HEK293 (cell line): ENCODE data around the gene F2.

ENCODE experiments used
- CTCF ChIA-PET: fragments of 350-600 bp; formaldehyde crosslinking; extraction: SDS; loops from one replicate; lab custom pipeline; 2021; ENCODE audit warnings: antibody characterized with exemption; lab: Yijun Ruan, JAX
- POLR2A ChIA-PET: fragments of 300-600 bp; formaldehyde crosslinking; extraction: SDS; loops from one replicate; lab custom pipeline; 2020; ENCODE audit warnings: antibody characterized with exemption, inconsistent platforms; lab: Yijun Ruan, JAX
- H3K27ac ChIP-seq: fragments of 200-500 bp; sonication (Bioruptor generic); 2 replicates; pipeline ENCODE4 v1.5.1; 2014; ENCODE audit warnings: low read depth, low read length, control low read depth, inconsistent platforms; ENCODE audit errors: extremely low read depth
- H3K36me3 ChIP-seq, 2 experiments: fragments of 200-500 bp in 1 of 2; sonication (Bioruptor generic) in 1 of 2; 1 replicate in 1 of 2; 2 replicates in 1 of 2; pipeline ENCODE4 v1.5.1; 2014 to 2017; ENCODE audit warnings: inconsistent platforms in 2 of 2, low read length in 2 of 2; ENCODE audit not compliant: control insufficient read depth in 2 of 2, insufficient read depth in 1 of 2
- H3K4me1 ChIP-seq: fragments of 200-500 bp; sonication (Bioruptor generic); 2 replicates; pipeline ENCODE4 v1.5.1; 2014; ENCODE audit warnings: mild to moderate bottlenecking, low read length, inconsistent platforms; ENCODE audit not compliant: control insufficient read depth, insufficient read depth
- H3K4me3 ChIP-seq: 2 replicates; pipeline ENCODE4 v1.5.1; 2011; ENCODE audit warnings: low read depth, mild to moderate bottlenecking, control low read depth, low read length, moderate library complexity
- H3K9me3 ChIP-seq: fragments of 200-500 bp; sonication (Bioruptor generic); 2 replicates; pipeline ENCODE4 v1.5.1; 2014; ENCODE audit warnings: low read depth, low read length, inconsistent platforms; ENCODE audit not compliant: control insufficient read depth, insufficient read depth
- EGR2 ChIP-seq: fragments of 450-650 bp; formaldehyde crosslinking; IDR thresholded peaks from 2 replicates; pipeline ENCODE4 v1.5.1; 2016; ENCODE audit warnings: low read depth, missing biosample characterization, missing genetic modification characterization
- GLI4 ChIP-seq: fragments of 450-650 bp; formaldehyde crosslinking; IDR thresholded peaks from 2 replicates; pipeline ENCODE4 v1.5.1; 2016; ENCODE audit warnings: missing biosample characterization, missing genetic modification characterization
- HOXC10 ChIP-seq: sonication (generic); formaldehyde crosslinking; IDR thresholded peaks from 2 replicates; pipeline ENCODE4 v1.8.1; 2023; ENCODE audit warnings: mild to moderate bottlenecking, missing genetic modification reagents
- MYNN ChIP-seq: fragments of 450-650 bp; formaldehyde crosslinking; IDR thresholded peaks from 2 replicates; pipeline ENCODE4 v1.5.1; 2016; ENCODE audit warnings: missing biosample characterization, missing genetic modification characterization, borderline replicate concordance
- PATZ1 ChIP-seq: fragments of 450-650 bp; formaldehyde crosslinking; IDR thresholded peaks from 2 replicates; pipeline ENCODE4 v1.5.1; 2016; ENCODE audit warnings: missing biosample characterization, missing genetic modification characterization
- REPIN1 ChIP-seq: fragments of 450-650 bp; formaldehyde crosslinking; IDR thresholded peaks from 2 replicates; pipeline ENCODE4 v1.5.1; 2017; ENCODE audit warnings: missing biosample characterization, missing genetic modification characterization, low read depth
- SP7 ChIP-seq: fragments of 450-650 bp; formaldehyde crosslinking; IDR thresholded peaks from 2 replicates; pipeline ENCODE4 v1.5.1; 2016; ENCODE audit warnings: missing biosample characterization, missing genetic modification characterization
- ZBTB26 ChIP-seq: fragments of 450-650 bp; formaldehyde crosslinking; optimal IDR thresholded peaks from 2 replicates; pipeline ENCODE3; 2016; ENCODE audit warnings: missing biosample characterization, mild to moderate bottlenecking, missing genetic modification characterization
- ZBTB7A ChIP-seq: fragments of 450-650 bp; formaldehyde crosslinking; IDR thresholded peaks from 2 replicates; pipeline ENCODE4 v1.5.1; 2016; ENCODE audit warnings: low read depth, missing biosample characterization, missing genetic modification characterization
- ZFP41 ChIP-seq: fragments of 450-650 bp; formaldehyde crosslinking; IDR thresholded peaks from 2 replicates; pipeline ENCODE4 v1.5.1; 2016; ENCODE audit warnings: missing biosample characterization, missing genetic modification characterization, borderline replicate concordance
- ZIC2 ChIP-seq: fragments of 450-650 bp; formaldehyde crosslinking; IDR thresholded peaks from 2 replicates; pipeline ENCODE4 v1.5.1; 2016; ENCODE audit warnings: missing biosample characterization, missing genetic modification characterization
- ZNF132 ChIP-seq: fragments of 450-650 bp; formaldehyde crosslinking; IDR thresholded peaks from 2 replicates; pipeline ENCODE4 v1.5.1; 2017; ENCODE audit warnings: missing biosample characterization, missing genetic modification characterization, borderline replicate concordance
- ZNF155 ChIP-seq: fragments of 450-650 bp; formaldehyde crosslinking; IDR thresholded peaks from 2 replicates; pipeline ENCODE4 v1.5.1; 2016; ENCODE audit warnings: missing biosample characterization, missing genetic modification characterization
- ZNF184 ChIP-seq: fragments of 450-650 bp; IDR thresholded peaks from 2 replicates; pipeline ENCODE4 v1.5.1; 2018; ENCODE audit warnings: missing biosample characterization, mild to moderate bottlenecking, missing genetic modification characterization
- ZNF26 ChIP-seq: fragments of 450-650 bp; formaldehyde crosslinking; IDR thresholded peaks from 2 replicates; pipeline ENCODE4 v1.5.1; 2016; ENCODE audit warnings: missing biosample characterization, missing genetic modification characterization
- ZNF266 ChIP-seq: fragments of 450-650 bp; formaldehyde crosslinking; IDR thresholded peaks from 2 replicates; pipeline ENCODE4 v1.5.1; 2016; ENCODE audit warnings: missing biosample characterization, missing genetic modification characterization, low read depth
- ZNF292 ChIP-seq: fragments of 450-650 bp; formaldehyde crosslinking; IDR thresholded peaks from 2 replicates; pipeline ENCODE4 v1.5.1; 2016; ENCODE audit warnings: low read depth, missing biosample characterization, missing genetic modification characterization, borderline replicate concordance
- ZNF311 ChIP-seq: fragments of 450-650 bp; formaldehyde crosslinking; IDR thresholded peaks from 2 replicates; pipeline ENCODE4 v1.5.1; 2017; ENCODE audit warnings: missing biosample characterization, missing genetic modification characterization, borderline replicate concordance
- ZNF398 ChIP-seq: fragments of 450-650 bp; formaldehyde crosslinking; IDR thresholded peaks from 2 replicates; pipeline ENCODE4 v1.5.1; 2017; ENCODE audit warnings: missing biosample characterization, missing genetic modification characterization
- ZNF48 ChIP-seq: fragments of 450-650 bp; formaldehyde crosslinking; IDR thresholded peaks from 2 replicates; pipeline ENCODE4 v1.5.1; 2016; ENCODE audit warnings: missing biosample characterization, missing genetic modification characterization
- ZNF513 ChIP-seq: fragments of 450-650 bp; IDR thresholded peaks from 2 replicates; pipeline ENCODE4 v1.5.1; 2018; ENCODE audit warnings: missing biosample characterization, missing genetic modification characterization
- ZNF621 ChIP-seq: fragments of 450-650 bp; formaldehyde crosslinking; IDR thresholded peaks from 2 replicates; pipeline ENCODE4 v1.5.1; 2017; ENCODE audit warnings: missing biosample characterization, missing genetic modification characterization
- ZNF623 ChIP-seq: fragments of 450-650 bp; formaldehyde crosslinking; IDR thresholded peaks from 2 replicates; pipeline ENCODE4 v1.5.1; 2016; ENCODE audit warnings: missing biosample characterization, missing genetic modification characterization
- ZNF660 ChIP-seq: fragments of 450-650 bp; IDR thresholded peaks from 2 replicates; pipeline ENCODE4 v1.5.1; 2018; ENCODE audit warnings: missing biosample characterization, mild to moderate bottlenecking, missing genetic modification characterization
- ZNF670 ChIP-seq: fragments of 450-650 bp; formaldehyde crosslinking; IDR thresholded peaks from 2 replicates; pipeline ENCODE4 v1.5.1; 2016; ENCODE audit warnings: missing biosample characterization, missing genetic modification characterization, low read depth
- ZNF76 ChIP-seq: fragments of 450-650 bp; formaldehyde crosslinking; IDR thresholded peaks from 2 replicates; pipeline ENCODE4; 2016; ENCODE audit warnings: low read depth, missing biosample characterization, missing genetic modification characterization, borderline replicate concordance
- ZNF777 ChIP-seq: fragments of 450-650 bp; formaldehyde crosslinking; IDR thresholded peaks from 2 replicates; pipeline ENCODE4 v1.5.1; 2017; ENCODE audit warnings: missing biosample characterization, missing genetic modification characterization, borderline replicate concordance
- ZNF785 ChIP-seq: fragments of 450-650 bp; formaldehyde crosslinking; IDR thresholded peaks from 2 replicates; pipeline ENCODE4 v1.5.1; 2016; ENCODE audit warnings: missing biosample characterization, missing genetic modification characterization
- ZNF843 ChIP-seq: fragments of 450-650 bp; formaldehyde crosslinking; IDR thresholded peaks from 2 replicates; pipeline ENCODE4 v1.5.1; 2016; ENCODE audit warnings: missing biosample characterization, missing genetic modification characterization

Gene F2

GRCh38 chr11:46700241-46701077 lies 18.6 kb upstream of the F2 start, which contains the start of the genes ARHGAP1 and ZNF408:
ARHGAP1 (minus strand) TSS chr11:46700619; CDS start chr11:46696107, 4,512 bp downstream.
ZNF408 (plus strand) TSS chr11:46701031; CDS start chr11:46701048, 17 bp downstream.
- H3K4me3 ChIP-seq: peak within 1 kb of the TSS; percentile 76
- CTCF ChIA-PET: interaction anchor here (0.6 to 0.9 kb wide), 2 partner anchors 324 to 333 kb away, joined by 3 read pairs; no protein-coding TSS in a partner anchor
- POLR2A ChIA-PET: interaction anchor here (0.5 to 2.0 kb wide), 17 partner anchors 9 to 642 kb away, joined by 3 to 9 read pairs (median 3); partner anchors contain the start of genes AMBRA1 and ATG13
- H3K4me1 ChIP-seq: no peaks in the 10 kb centered on the region
- H3K9me3 ChIP-seq: no peaks in the 10 kb centered on the region
- H3K27ac ChIP-seq: peak within 1 kb of the TSS; percentile 87
- peaks cover 4 to 49% of the 10 kb centered on the region in 2 experiments; a peak in 2 of 3 replicates for H3K36me3 ChIP-seq
- peak; percentile 37; the same call in 1 of the 2 replicates for TF ChIP-seq GLI4
- no peak for TF ChIP-seq ZNF132 (tag by site-specific recombination)
- TF ChIP-seq MYNN (tag by site-specific recombination): no peak
- no peak for TF ChIP-seq ZNF184 (tag by site-specific recombination)
- no peak; the same call in 1 of the 2 replicates for TF ChIP-seq ZNF777
- no peak for TF ChIP-seq ZNF311 (tag by site-specific recombination)
- TF ChIP-seq PATZ1: peak; percentile 89
- 0 out of 2 replicates have a peak, but pooled peaks have one; percentile 58 for TF ChIP-seq ZBTB7A
- TF ChIP-seq ZNF670: no peak
- no peak for TF ChIP-seq ZNF785 (tag by site-specific recombination)
- 0 out of 2 replicates have a peak, but pooled peaks have one; percentile 10 for TF ChIP-seq EGR2 (tag by site-specific recombination)
- TF ChIP-seq ZNF155 (tag by site-specific recombination): no peak
- TF ChIP-seq ZNF398 (tag by site-specific recombination): no peak
- peak; percentile 94 for TF ChIP-seq ZNF660 (tag by site-specific recombination)
- TF ChIP-seq ZIC2: 0 out of 2 replicates have a peak, but pooled peaks have one; percentile 14
- no peak for TF ChIP-seq ZFP41 (tag by site-specific recombination)
- TF ChIP-seq ZNF76 (tag by site-specific recombination): peak; percentile 88
- TF ChIP-seq ZNF266 (tag by site-specific recombination): no peak
- TF ChIP-seq SP7 (tag by site-specific recombination): peak; percentile 93
- TF ChIP-seq ZNF48: no peak
- TF ChIP-seq ZNF26: no peak
- peak; percentile 30; the same call in 1 of the 2 replicates for TF ChIP-seq ZNF623 (tag by site-specific recombination)
- TF ChIP-seq HOXC10 (CRISPR knock-in tag): no peak
- no peak; the same call in 1 of the 2 replicates for TF ChIP-seq ZNF843 (tag by site-specific recombination)
- TF ChIP-seq ZNF513 (tag by site-specific recombination): peak; percentile 49; the same call in 1 of the 2 replicates
- no peak for TF ChIP-seq ZNF292
- no peak for TF ChIP-seq ZNF621 (tag by site-specific recombination)
- peak; percentile 67 for TF ChIP-seq ZBTB26 (tag by site-specific recombination)
- TF ChIP-seq REPIN1 (tag by site-specific recombination): no peak
